Astrocyte (in vitro differentiated cells and primary cell): ENCODE results near the gene PPP1R7. TPM values are rescaled to one million over a fixed set of nuclear protein-coding genes. Genes with fewer than 3 reads are reported as not detected.

Experiments
- DNase-seq: peaks from one replicate; pipeline ENCODE4 v3.0.0-alpha.2; 2010; ENCODE audit warnings: low read depth
- FAIRE-seq: peaks from 2 replicates; lab custom pipeline; 2011; peaks lifted over from hg19 to GRCh38; lab: Jason Lieb, UNC
- H2AFZ ChIP-seq: 2 replicates; pipeline ENCODE4 v1.6.0; 2012; ENCODE audit warnings: low read depth, low read length, inconsistent platforms
- H3K27ac ChIP-seq: 2 replicates; pipeline ENCODE4 v1.5.1; 2011; ENCODE audit warnings: low read depth, low read length, inconsistent platforms
- H3K27me3 ChIP-seq: 2 replicates; pipeline ENCODE4 v1.6.0; 2011; ENCODE audit warnings: low read length, inconsistent platforms; ENCODE audit not compliant: insufficient read depth
- H3K36me3 ChIP-seq: 2 replicates; pipeline ENCODE4 v1.5.1; 2011; ENCODE audit warnings: low read length, inconsistent platforms; ENCODE audit not compliant: insufficient read depth
- H3K4me1 ChIP-seq: 2 replicates; pipeline ENCODE4 v1.5.1; 2011; ENCODE audit warnings: low read length, inconsistent platforms; ENCODE audit not compliant: insufficient read depth
- H3K4me2 ChIP-seq: 2 replicates; pipeline ENCODE4 v1.6.0; 2012; ENCODE audit warnings: low read length, inconsistent platforms
- H3K4me3 ChIP-seq: 2 replicates; pipeline ENCODE4 v1.5.1; 2011; ENCODE audit warnings: low read depth, mild to moderate bottlenecking, low read length, inconsistent platforms; ENCODE audit not compliant: insufficient read depth
- H3K79me2 ChIP-seq: 2 replicates; pipeline ENCODE4 v1.6.0; 2012; ENCODE audit warnings: mild to moderate bottlenecking, low read length, inconsistent platforms; ENCODE audit not compliant: insufficient read depth
- H3K9ac ChIP-seq: 2 replicates; pipeline ENCODE4 v1.6.0; 2012; ENCODE audit warnings: mild to moderate bottlenecking, low read length, inconsistent platforms
- H3K9me3 ChIP-seq: 2 replicates; pipeline ENCODE4 v1.5.1; 2012; ENCODE audit warnings: low read depth, mild to moderate bottlenecking, low read length, inconsistent platforms; ENCODE audit not compliant: insufficient read depth
- H4K20me1 ChIP-seq: 2 replicates; pipeline ENCODE4 v1.6.0; 2012; ENCODE audit warnings: low read length, inconsistent platforms; ENCODE audit not compliant: insufficient read depth
- H3K27ac Mint-ChIP-seq: one replicate; pipeline ENCODE4 v1.8.0; 2021; ENCODE audit warnings: mild to moderate bottlenecking, mixed read lengths; ENCODE audit not compliant: unreplicated experiment
- H3K27me3 Mint-ChIP-seq: one replicate; pipeline ENCODE4 v1.8.0; 2021; ENCODE audit warnings: low read depth, mixed read lengths; ENCODE audit not compliant: unreplicated experiment
- H3K36me3 Mint-ChIP-seq: one replicate; pipeline ENCODE4 v1.8.0; 2021; ENCODE audit warnings: low read depth, mixed read lengths; ENCODE audit not compliant: unreplicated experiment
- H3K4me1 Mint-ChIP-seq: one replicate; pipeline ENCODE4 v1.8.0; 2021; ENCODE audit warnings: low read depth, mixed read lengths; ENCODE audit not compliant: unreplicated experiment
- H3K4me3 Mint-ChIP-seq: one replicate; pipeline ENCODE4 v1.8.0; 2021; ENCODE audit warnings: mild to moderate bottlenecking, moderate library complexity, mixed read lengths; ENCODE audit not compliant: unreplicated experiment
- H3K9me3 Mint-ChIP-seq: one replicate; pipeline ENCODE4 v1.8.0; 2021; ENCODE audit warnings: mild to moderate bottlenecking, mixed read lengths; ENCODE audit not compliant: unreplicated experiment
- CTCF ChIP-seq: IDR thresholded peaks from 2 replicates; pipeline ENCODE4 v1.5.1; 2011; ENCODE audit warnings: low read depth, mild to moderate bottlenecking, inconsistent platforms, low read length, moderate library complexity; ENCODE audit not compliant: insufficient read depth
- EZH2 ChIP-seq: IDR thresholded peaks from 2 replicates; pipeline ENCODE4 v1.6.1; 2012; ENCODE audit warnings: mild to moderate bottlenecking, low read length, inconsistent platforms; ENCODE audit not compliant: insufficient read depth
- total RNA-seq: library from RNA; stranded (reverse); gene quantifications from 2 replicates; pipeline ENCODE4 v1.2.1, GENCODE V29; 2021

The PPP1R7 gene
- total RNA-seq, 1 donor from 2014 or later, result 53.4 TPM

DNA sequence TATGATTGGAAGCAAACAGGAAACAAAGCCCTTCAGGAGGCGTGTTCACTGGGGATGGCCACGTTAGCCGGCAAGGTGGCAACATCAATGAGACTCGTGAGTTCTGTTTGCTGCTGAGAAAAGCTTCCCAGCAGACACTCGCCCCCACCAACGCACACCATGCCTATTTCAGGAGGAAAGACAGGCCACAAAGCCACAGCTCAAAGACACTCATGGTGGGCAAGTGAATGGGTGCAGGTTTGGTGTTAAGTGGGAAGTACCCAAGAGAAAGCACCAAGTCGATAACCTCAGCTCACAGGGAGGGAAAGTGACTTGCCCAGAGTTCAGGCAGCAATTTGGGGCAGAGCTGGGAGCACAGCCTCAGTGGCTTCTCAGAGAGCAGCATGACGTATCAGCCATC lies 37.7 kb upstream of the PPP1R7 start:
- no peak overlapping the region for H3K9ac ChIP-seq
- H3K9me3 Mint-ChIP-seq, result no peaks in the 10 kb centered on the region
- DNase-seq (no peak), FAIRE-seq (no peak)
- no peaks in the 10 kb centered on the region for H3K79me2 ChIP-seq
- H3K4me1 Mint-ChIP-seq, result no peaks in the 10 kb centered on the region
- H3K4me3 Mint-ChIP-seq, result no peak overlapping the region
- no peak overlapping the region for H3K27ac ChIP-seq
- peaks cover 2% of the 10 kb centered on the region for H3K36me3 Mint-ChIP-seq
- TF ChIP-seq EZH2 (no peak), CTCF (no peak)
- H3K4me2 ChIP-seq, result no peak overlapping the region
- no peaks in the 10 kb centered on the region for H3K36me3 ChIP-seq
- H3K4me3 ChIP-seq, result no peak overlapping the region
- no peaks in the 10 kb centered on the region for H4K20me1 ChIP-seq
- H3K9me3 ChIP-seq, result no peaks in the 10 kb centered on the region
- no peak overlapping the region for H3K27ac Mint-ChIP-seq
- no peaks in the 10 kb centered on the region for H3K27me3 Mint-ChIP-seq
- no peak overlapping the region for H2AFZ ChIP-seq
- H3K4me1 ChIP-seq, result no peaks in the 10 kb centered on the region
- H3K27me3 ChIP-seq, result no peaks in the 10 kb centered on the region

- Histone ChIP-seq H3K27me3 (no peaks in the 10 kb centered on the region), H3K27ac (no peak overlapping the region), H3K9ac (no peak overlapping the region), H3K4me3 (no peak overlapping the region), H3K4me2 (no peak overlapping the region), H3K36me3 (no peaks in the 10 kb centered on the region), H2AFZ (no peak overlapping the region), H3K9me3 (no peaks in the 10 kb centered on the region), H4K20me1 (no peaks in the 10 kb centered on the region), H3K79me2 (no peaks in the 10 kb centered on the region), H3K4me1 (no peaks in the 10 kb centered on the region)
- Mint-ChIP-seq H3K9me3 (no peaks in the 10 kb centered on the region), H3K4me1 (no peaks in the 10 kb centered on the region), H3K27me3 (no peaks in the 10 kb centered on the region), H3K4me3 (no peak overlapping the region), H3K27ac (no peak overlapping the region), H3K36me3 (peaks cover 3% of the 10 kb centered on the region)
- no peak for TF ChIP-seq CTCF
- no peak for TF ChIP-seq EZH2
- FAIRE-seq (no peak), DNase-seq (no peak)
These were observed 35.4 kb upstream of the PPP1R7 start for GRCh38 chr2:241114836-241115235.

GRCh38 chr2:241115361-241115760 lies 34.9 kb upstream of the PPP1R7 start:
- no peak overlapping the region for H3K9ac ChIP-seq
- FAIRE-seq, result no peak
- no peak overlapping the region for H3K27ac ChIP-seq
- no peak for DNase-seq
- no peaks in the 10 kb centered on the region for H3K27me3 Mint-ChIP-seq
- no peak overlapping the region for H3K27ac Mint-ChIP-seq
- peaks cover 3% of the 10 kb centered on the region for H3K36me3 Mint-ChIP-seq
- H3K27me3 ChIP-seq, result no peaks in the 10 kb centered on the region
- H3K4me1 ChIP-seq, result no peaks in the 10 kb centered on the region
- H3K9me3 ChIP-seq, result no peaks in the 10 kb centered on the region
- TF ChIP-seq EZH2 (no peak), CTCF (no peak)
- H3K4me3 ChIP-seq, result no peak overlapping the region
- no peaks in the 10 kb centered on the region for H3K36me3 ChIP-seq
- no peak overlapping the region for H3K4me2 ChIP-seq
- no peaks in the 10 kb centered on the region for H3K9me3 Mint-ChIP-seq
- H2AFZ ChIP-seq, result no peak overlapping the region
- no peak overlapping the region for H3K4me3 Mint-ChIP-seq
- H3K4me1 Mint-ChIP-seq, result no peaks in the 10 kb centered on the region
- no peaks in the 10 kb centered on the region for H3K79me2 ChIP-seq
- no peaks in the 10 kb centered on the region for H4K20me1 ChIP-seq
